ENCODE results near the gene SPDL1. TPM values are rescaled to one million over a fixed set of nuclear protein-coding genes. Genes with fewer than 3 reads are reported as not detected.
A peak's percentile ranks its signal among the peaks of the same experiment; 100 is the strongest.

Gene SPDL1
- polyA plus RNA-seq, 2 donors, result 4.4 to 7.6 TPM

DNA sequence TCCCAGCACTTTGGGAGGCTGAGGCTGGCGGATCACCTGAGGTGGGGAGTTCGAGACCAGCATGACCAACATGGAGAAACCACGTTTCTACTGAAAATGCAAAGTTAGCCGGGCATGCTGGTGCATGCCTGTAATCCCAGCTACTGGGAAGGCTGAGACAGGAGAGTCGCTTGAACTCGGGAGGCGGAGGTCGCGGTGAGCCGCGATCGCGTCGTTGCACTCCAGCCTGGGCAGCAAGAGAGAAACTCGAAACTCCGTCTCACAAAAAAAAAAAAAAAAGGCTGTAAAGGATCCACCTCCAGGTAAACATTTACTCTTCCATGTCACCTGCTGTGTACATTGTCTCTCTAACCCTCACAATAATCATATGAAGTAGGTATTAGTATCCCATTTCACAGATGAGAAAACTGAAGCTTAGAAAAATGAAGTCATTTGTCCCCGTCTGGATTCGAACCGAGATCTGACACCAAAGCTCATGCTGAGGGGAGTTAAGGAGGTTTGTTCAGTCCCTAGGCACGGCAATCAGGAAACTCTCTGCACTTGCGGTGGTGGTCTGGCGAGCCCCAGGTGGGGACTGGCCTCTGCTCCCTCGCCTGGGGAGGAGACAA is 53.0 kb downstream of the SPDL1 start:
- Histone ChIP-seq H3K36me3 (ENCODE audit: control insufficient read depth in 2 of 2, insufficient read depth in 2 of 2, low read length in 1 of 2) (no peaks in the 10 kb centered on the region), H3K4me3 (ENCODE audit: low read depth in 1 of 2, low read length in 2 of 2) (peak overlapping the region in 1 of 2 donors; percentile 47), H3K27ac (ENCODE audit: low read depth in 2 of 2, low read length in 1 of 2) (no peak overlapping the region), H3K9me3 (ENCODE audit: control insufficient read depth in 2 of 2, insufficient read depth in 1 of 2, low read depth in 1 of 2, low read length in 1 of 2) (peaks cover 0 to 9% of the 10 kb centered on the region in 2 donors), H3K4me1 (ENCODE audit: control insufficient read depth in 2 of 2, insufficient read depth in 2 of 2, low read length in 1 of 2) (no peaks in the 10 kb centered on the region), H3K27me3 (ENCODE audit: control insufficient read depth in 1 of 2, insufficient read depth in 2 of 2, low read length in 2 of 2) (no peaks in the 10 kb centered on the region)
- WGBS, 2 donors, result 32 to 48% methylated on average over 23 of the region's 23 CpGs

DNA sequence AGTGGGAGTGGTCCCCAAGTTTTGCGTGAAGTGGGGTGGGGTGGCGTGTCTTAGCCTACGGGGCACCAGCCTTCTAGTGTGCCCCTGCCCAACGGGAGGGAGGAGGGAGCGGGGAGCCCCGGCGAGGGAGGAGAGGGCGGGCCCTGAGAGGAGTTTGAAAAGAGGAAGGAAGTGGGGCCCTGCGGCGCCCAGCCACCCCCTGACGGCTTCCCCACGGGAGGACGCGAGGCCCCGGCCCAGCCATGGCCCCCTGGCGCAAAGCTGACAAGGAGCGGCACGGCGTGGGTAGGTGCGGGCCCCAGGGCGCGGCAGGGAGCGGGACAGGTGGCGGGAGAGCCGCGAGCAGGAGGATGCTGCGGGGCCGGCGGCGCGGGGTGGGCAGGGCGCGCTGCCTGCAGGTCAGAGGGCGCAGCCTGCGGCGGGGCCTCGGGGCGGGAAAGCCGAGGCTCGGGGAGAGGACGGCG is 53.5 kb downstream of the SPDL1 start, which contains the start of gene DOCK2:
TSS of gene DOCK2 (plus strand) at position 191 of the 464 bp plus-strand sequence. CDS start at position 243, 52 bp downstream.
- Histone ChIP-seq H3K36me3 (ENCODE audit: control insufficient read depth in 2 of 2, insufficient read depth in 2 of 2, low read length in 1 of 2) (no peaks in the 10 kb centered on the region), H3K4me1 (ENCODE audit: control insufficient read depth in 2 of 2, insufficient read depth in 2 of 2, low read length in 1 of 2) (no peaks in the 10 kb centered on the region), H3K9me3 (ENCODE audit: control insufficient read depth in 2 of 2, insufficient read depth in 1 of 2, low read depth in 1 of 2, low read length in 1 of 2) (peaks cover 0 to 9% of the 10 kb centered on the region in 2 donors), H3K4me3 (ENCODE audit: low read depth in 1 of 2, low read length in 2 of 2) (peak within 1 kb of the TSS; percentile 32 to 47), H3K27ac (ENCODE audit: low read depth in 2 of 2, low read length in 1 of 2) (peak within 1 kb of the TSS in 1 of 2 donors; percentile 27), H3K27me3 (ENCODE audit: control insufficient read depth in 1 of 2, insufficient read depth in 2 of 2, low read length in 2 of 2) (no peaks in the 10 kb centered on the region)
- WGBS, 2 donors, result 1% methylated on average over 37 to 42 of the region's 42 CpGs

DNA sequence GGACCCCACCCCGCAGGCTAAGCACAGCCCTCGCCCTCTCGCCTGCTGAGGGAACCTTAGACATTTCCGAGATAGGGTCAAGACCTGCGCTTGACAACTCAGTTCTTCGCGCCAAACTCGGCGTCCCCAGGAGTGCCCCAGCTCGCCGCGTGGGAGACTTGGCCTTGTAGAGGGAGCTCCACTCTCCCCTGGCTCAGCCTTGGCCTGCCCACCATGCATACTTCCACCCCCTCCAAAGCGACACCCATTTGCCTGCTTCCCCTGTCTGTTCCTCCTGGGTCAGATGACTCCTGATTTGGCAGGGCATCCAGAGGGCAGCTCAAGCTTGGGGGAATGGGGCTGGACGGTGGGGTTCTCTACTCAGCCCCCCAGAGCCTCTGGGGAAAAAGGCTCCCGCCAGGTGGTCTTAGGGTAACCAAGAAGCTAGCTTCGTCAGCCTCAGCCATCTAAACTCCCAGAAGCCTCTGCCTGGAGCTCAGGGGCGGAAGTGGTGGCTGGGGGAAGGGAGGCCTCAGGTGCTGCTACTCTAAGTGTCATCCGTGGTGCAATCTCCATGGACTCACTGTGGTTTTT is 54.1 kb downstream of the SPDL1 start:
- Histone ChIP-seq H3K4me1 (ENCODE audit: control insufficient read depth in 2 of 2, insufficient read depth in 2 of 2, low read length in 1 of 2) (no peaks in the 10 kb centered on the region), H3K4me3 (ENCODE audit: low read depth in 1 of 2, low read length in 2 of 2) (peak overlapping the region; percentile 32 to 47), H3K27ac (ENCODE audit: low read depth in 2 of 2, low read length in 1 of 2) (peak overlapping the region in 1 of 2 donors; percentile 27), H3K9me3 (ENCODE audit: control insufficient read depth in 2 of 2, insufficient read depth in 1 of 2, low read depth in 1 of 2, low read length in 1 of 2) (peaks cover 0 to 9% of the 10 kb centered on the region in 2 donors), H3K27me3 (ENCODE audit: control insufficient read depth in 1 of 2, insufficient read depth in 2 of 2, low read length in 2 of 2) (no peaks in the 10 kb centered on the region), H3K36me3 (ENCODE audit: control insufficient read depth in 2 of 2, insufficient read depth in 2 of 2, low read length in 1 of 2) (no peaks in the 10 kb centered on the region)
- 19 to 24% methylated on average over 9 to 18 of the region's 18 CpGs for WGBS, 2 donors

DNA sequence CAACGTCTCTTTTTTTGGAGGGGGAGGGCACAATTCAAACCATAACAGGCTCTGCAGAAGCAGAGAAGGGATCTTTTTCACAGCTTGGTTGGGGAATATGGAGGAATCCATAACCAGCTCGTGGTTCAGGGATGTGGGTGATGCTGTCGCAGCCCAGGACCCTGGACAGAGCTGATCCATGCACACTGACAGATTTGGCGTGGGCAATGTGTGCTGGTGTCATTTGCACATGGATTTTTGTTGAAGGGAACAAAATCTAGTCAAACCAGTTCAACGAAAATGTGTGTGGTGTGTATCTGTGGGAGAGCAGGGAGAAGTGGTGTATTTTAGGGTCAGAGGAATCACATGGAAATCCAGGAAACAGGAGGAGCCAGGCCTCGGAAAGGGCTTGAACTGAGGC is 57.7 kb downstream of the SPDL1 start:
- WGBS, 2 donors, result 18 to 24% methylated on average over 6 of the region's 6 CpGs
- Histone ChIP-seq H3K4me1 (ENCODE audit: control insufficient read depth in 2 of 2, insufficient read depth in 2 of 2, low read length in 1 of 2) (no peaks in the 10 kb centered on the region), H3K27ac (ENCODE audit: low read depth in 2 of 2, low read length in 1 of 2) (no peak overlapping the region), H3K9me3 (ENCODE audit: control insufficient read depth in 2 of 2, insufficient read depth in 1 of 2, low read depth in 1 of 2, low read length in 1 of 2) (peaks cover 0 to 9% of the 10 kb centered on the region in 2 donors), H3K36me3 (ENCODE audit: control insufficient read depth in 2 of 2, insufficient read depth in 2 of 2, low read length in 1 of 2) (no peaks in the 10 kb centered on the region), H3K27me3 (ENCODE audit: control insufficient read depth in 1 of 2, insufficient read depth in 2 of 2, low read length in 2 of 2) (no peaks in the 10 kb centered on the region), H3K4me3 (ENCODE audit: low read depth in 1 of 2, low read length in 2 of 2) (no peak overlapping the region)

DNA sequence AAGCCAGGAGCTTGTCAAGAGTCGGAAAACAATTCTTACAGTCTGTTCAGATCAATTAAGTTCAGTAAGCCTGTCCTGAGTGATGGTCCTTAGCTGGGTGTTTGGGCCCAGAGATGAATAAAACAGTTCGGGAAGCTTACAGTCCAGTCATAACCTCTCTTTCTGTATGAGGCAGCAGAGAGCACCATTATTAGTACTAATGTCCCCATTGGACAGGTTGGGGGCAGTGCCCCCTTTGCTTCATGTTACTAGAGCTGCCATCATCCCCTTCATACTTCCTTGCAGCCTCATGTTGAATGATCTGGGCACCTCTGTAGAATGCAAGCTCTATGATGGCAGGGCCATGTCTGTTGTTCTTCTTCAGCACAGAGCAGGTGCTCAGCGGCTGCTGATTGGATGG is 63.3 kb downstream of the SPDL1 start:
- H3K4me1 ChIP-seq (ENCODE audit: control insufficient read depth in 2 of 2, insufficient read depth in 2 of 2, low read length in 1 of 2), result peaks cover 0 to 6% of the 10 kb centered on the region in 2 donors
- no peaks in the 10 kb centered on the region for H3K36me3 ChIP-seq (ENCODE audit: control insufficient read depth in 2 of 2, insufficient read depth in 2 of 2, low read length in 1 of 2)
- no peaks in the 10 kb centered on the region for H3K27me3 ChIP-seq (ENCODE audit: control insufficient read depth in 1 of 2, insufficient read depth in 2 of 2, low read length in 2 of 2)
- no peak overlapping the region for H3K27ac ChIP-seq (ENCODE audit: low read depth in 2 of 2, low read length in 1 of 2)
- WGBS, 2 donors, result 80 to 84% methylated on average over 3 of the region's 3 CpGs
- H3K9me3 ChIP-seq (ENCODE audit: control insufficient read depth in 2 of 2, insufficient read depth in 1 of 2, low read depth in 1 of 2, low read length in 1 of 2), result no peaks in the 10 kb centered on the region
- no peak overlapping the region for H3K4me3 ChIP-seq (ENCODE audit: low read depth in 1 of 2, low read length in 2 of 2)

DNA sequence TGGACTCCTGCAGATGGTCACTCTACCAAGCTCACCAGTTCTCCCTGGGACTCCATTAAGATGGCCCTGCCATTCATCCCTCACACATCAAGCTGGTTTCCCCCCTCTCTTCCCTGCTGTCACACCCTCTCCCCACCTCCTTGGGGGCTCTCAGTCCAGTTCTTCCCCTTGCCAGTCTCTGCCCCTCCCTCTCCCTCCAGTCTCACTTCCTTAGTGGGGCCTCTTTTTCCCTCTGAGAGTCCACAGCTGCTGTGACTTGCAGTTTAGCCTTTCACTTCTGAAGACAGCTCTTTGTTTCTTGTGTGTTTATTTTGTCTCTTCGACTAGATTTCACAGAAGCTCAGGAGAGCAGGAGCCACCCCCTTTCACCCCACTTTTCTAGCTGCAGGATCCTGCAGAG is 64.0 kb downstream of the SPDL1 start:
- Histone ChIP-seq H3K36me3 (ENCODE audit: control insufficient read depth in 2 of 2, insufficient read depth in 2 of 2, low read length in 1 of 2) (no peaks in the 10 kb centered on the region), H3K27ac (ENCODE audit: low read depth in 2 of 2, low read length in 1 of 2) (no peak overlapping the region), H3K27me3 (ENCODE audit: control insufficient read depth in 1 of 2, insufficient read depth in 2 of 2, low read length in 2 of 2) (no peaks in the 10 kb centered on the region), H3K4me3 (ENCODE audit: low read depth in 1 of 2, low read length in 2 of 2) (no peak overlapping the region), H3K9me3 (ENCODE audit: control insufficient read depth in 2 of 2, insufficient read depth in 1 of 2, low read depth in 1 of 2, low read length in 1 of 2) (no peaks in the 10 kb centered on the region), H3K4me1 (ENCODE audit: control insufficient read depth in 2 of 2, insufficient read depth in 2 of 2, low read length in 1 of 2) (peaks cover 3 to 9% of the 10 kb centered on the region in 2 donors)
- 7 to 12% methylated on average over 1 of the region's 1 CpG for WGBS, 2 donors

DNA sequence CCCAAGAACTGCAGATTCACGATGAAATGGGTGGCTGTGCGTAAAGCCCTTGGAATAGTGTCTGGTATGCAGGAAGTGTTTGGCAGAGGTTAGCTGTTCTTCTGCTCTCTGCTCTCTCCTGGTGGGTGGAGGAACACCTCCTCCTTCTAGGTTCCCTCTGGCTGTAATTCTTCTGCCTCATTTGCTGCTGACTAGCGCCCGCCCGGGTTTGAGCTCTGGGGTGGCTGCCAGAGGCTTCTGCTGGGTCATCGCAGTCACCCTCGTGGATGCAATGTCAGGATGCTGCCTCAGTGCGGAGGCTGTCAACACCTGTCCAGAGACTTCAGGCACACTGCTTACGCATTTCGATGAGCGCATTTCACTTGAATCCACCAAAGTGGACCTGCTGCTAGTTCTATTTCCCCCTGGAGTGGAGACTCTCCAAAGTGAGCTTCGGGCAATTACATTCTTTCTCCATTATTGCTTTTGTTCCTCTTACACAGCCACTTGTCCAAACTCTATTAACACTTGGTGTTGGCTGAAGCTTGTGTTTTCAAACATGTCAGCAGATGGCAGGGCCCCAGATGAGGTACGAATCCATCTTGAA is 65.2 kb downstream of the SPDL1 start:
- no peaks in the 10 kb centered on the region for H3K36me3 ChIP-seq (ENCODE audit: control insufficient read depth in 2 of 2, insufficient read depth in 2 of 2, low read length in 1 of 2)

DNA sequence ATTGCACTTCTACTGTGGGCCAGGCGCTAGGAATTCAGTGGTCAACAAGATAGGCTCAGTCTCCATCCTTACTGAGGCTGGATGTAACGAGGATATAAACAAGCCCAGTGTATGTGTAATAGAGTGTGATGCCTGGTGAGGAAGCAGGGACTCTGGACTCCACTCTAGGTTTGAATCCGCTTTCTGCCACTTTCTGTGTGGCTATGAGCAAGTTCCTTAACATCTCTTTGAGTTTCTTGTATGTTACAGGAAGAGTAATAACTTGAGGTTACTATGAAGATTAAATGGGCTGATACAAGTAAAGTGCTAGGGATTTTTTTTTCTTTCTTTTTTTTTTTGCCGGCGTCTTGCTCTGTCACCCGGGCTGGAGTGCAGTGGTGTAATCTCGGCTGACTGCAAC is 65.9 kb downstream of the SPDL1 start:
- 65 to 69% methylated on average over 7 of the region's 7 CpGs for WGBS, 2 donors
- H3K27ac ChIP-seq (ENCODE audit: low read depth in 2 of 2, low read length in 1 of 2), result no peak overlapping the region

More for the DNA sequence above, 65.2 kb downstream of the SPDL1 start:
- 60 to 72% methylated on average over 13 of the region's 13 CpGs for WGBS, 2 donors
- H3K4me1 ChIP-seq (ENCODE audit: control insufficient read depth in 2 of 2, insufficient read depth in 2 of 2, low read length in 1 of 2), result peaks cover 3 to 9% of the 10 kb centered on the region in 2 donors
- no peak overlapping the region for H3K27ac ChIP-seq (ENCODE audit: low read depth in 2 of 2, low read length in 1 of 2)
- no peaks in the 10 kb centered on the region for H3K27me3 ChIP-seq (ENCODE audit: control insufficient read depth in 1 of 2, insufficient read depth in 2 of 2, low read length in 2 of 2)
- no peak overlapping the region for H3K4me3 ChIP-seq (ENCODE audit: low read depth in 1 of 2, low read length in 2 of 2)
- H3K9me3 ChIP-seq (ENCODE audit: control insufficient read depth in 2 of 2, insufficient read depth in 1 of 2, low read depth in 1 of 2, low read length in 1 of 2), result no peaks in the 10 kb centered on the region

DNA sequence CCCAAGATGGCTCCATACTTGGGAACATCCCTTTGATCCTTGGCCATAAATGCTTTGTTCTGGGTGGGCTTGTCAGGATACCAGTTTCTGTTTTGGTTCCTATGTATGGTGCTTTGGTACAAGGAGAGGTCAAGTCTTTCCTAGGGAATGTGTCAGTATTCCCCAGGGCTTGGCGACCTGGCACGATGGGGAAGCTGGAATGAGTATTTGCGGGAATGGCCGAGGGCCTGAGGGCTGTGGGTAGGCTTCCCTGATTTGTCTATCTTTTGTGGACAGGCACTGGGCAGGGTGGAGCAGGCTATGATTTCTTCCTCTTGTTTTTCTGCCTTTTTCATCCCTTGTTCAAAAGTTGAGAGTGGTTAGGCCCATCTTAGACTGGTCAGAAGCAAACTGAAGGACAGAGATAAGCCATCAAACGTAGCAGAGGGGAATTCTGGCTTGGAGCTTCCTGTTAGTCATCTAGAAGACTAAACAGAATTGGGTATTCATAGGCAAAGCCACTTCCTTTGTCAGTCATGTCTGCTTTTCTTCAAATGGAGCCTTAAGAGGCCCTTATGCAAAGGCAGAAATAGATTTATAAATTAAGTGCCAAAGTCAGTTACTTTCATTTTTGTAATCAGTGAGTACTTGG is 67.2 kb downstream of the SPDL1 start:
- H3K27ac ChIP-seq (ENCODE audit: low read depth in 2 of 2, low read length in 1 of 2), result no peak overlapping the region
- WGBS, 2 donors, result 70 to 71% methylated on average over 5 of the region's 5 CpGs
- H3K4me1 ChIP-seq (ENCODE audit: control insufficient read depth in 2 of 2, insufficient read depth in 2 of 2, low read length in 1 of 2), result peaks cover 3 to 9% of the 10 kb centered on the region in 2 donors
- H3K4me3 ChIP-seq (ENCODE audit: low read depth in 1 of 2, low read length in 2 of 2), result no peak overlapping the region
- H3K27me3 ChIP-seq (ENCODE audit: control insufficient read depth in 1 of 2, insufficient read depth in 2 of 2, low read length in 2 of 2), result no peaks in the 10 kb centered on the region
- no peaks in the 10 kb centered on the region for H3K36me3 ChIP-seq (ENCODE audit: control insufficient read depth in 2 of 2, insufficient read depth in 2 of 2, low read length in 1 of 2)
- no peaks in the 10 kb centered on the region for H3K9me3 ChIP-seq (ENCODE audit: control insufficient read depth in 2 of 2, insufficient read depth in 1 of 2, low read depth in 1 of 2, low read length in 1 of 2)

More for the DNA sequence above, 65.9 kb downstream of the SPDL1 start:
- Histone ChIP-seq H3K4me1 (ENCODE audit: control insufficient read depth in 2 of 2, insufficient read depth in 2 of 2, low read length in 1 of 2) (peaks cover 3 to 9% of the 10 kb centered on the region in 2 donors), H3K9me3 (ENCODE audit: control insufficient read depth in 2 of 2, insufficient read depth in 1 of 2, low read depth in 1 of 2, low read length in 1 of 2) (no peaks in the 10 kb centered on the region), H3K4me3 (ENCODE audit: low read depth in 1 of 2, low read length in 2 of 2) (no peak overlapping the region), H3K36me3 (ENCODE audit: control insufficient read depth in 2 of 2, insufficient read depth in 2 of 2, low read length in 1 of 2) (no peaks in the 10 kb centered on the region), H3K27me3 (ENCODE audit: control insufficient read depth in 1 of 2, insufficient read depth in 2 of 2, low read length in 2 of 2) (no peaks in the 10 kb centered on the region)
